ENCODE results near the gene ASPG.

Gene ASPG

GRCh38 chr14:104146651-104147345 is 61.3 kb downstream of the ASPG start:
- Histone ChIP-seq H3K27me3 (ENCODE audit: insufficient read depth, poor library complexity, severe bottlenecking) (no peaks in the 10 kb centered on the region), H3K27ac (replicated peaks) (no peak overlapping the region), H3K4me3 (replicated peaks; ENCODE audit: insufficient read depth, low read length) (no peak overlapping the region)
- TF ChIP-seq SPI1 (IDR thresholded peaks at IDR 0.05; ENCODE audit: borderline replicate concordance, low read depth) (no peak), GABPA (IDR thresholded peaks at IDR 0.05; ENCODE audit: low read depth) (no peak), CTCF (IDR thresholded peaks at IDR 0.05; ENCODE audit: insufficient read depth, low read length) (no peak), REST (IDR thresholded peaks at IDR 0.05; ENCODE audit: insufficient replicate concordance, low read depth) (no peak), POLR2AphosphoS5 (IDR thresholded peaks at IDR 0.05; ENCODE audit: low read depth) (no peak)
- DNase-seq (ENCODE audit: low read depth in 1 of 2, low spot score in 1 of 2): no peak

GRCh38 chr14:104147346-104148125 is 62.0 kb downstream of the ASPG start:
- no peak for DNase-seq (ENCODE audit: low read depth in 1 of 2, low spot score in 1 of 2)
- Histone ChIP-seq H3K27ac (replicated peaks) (no peak overlapping the region), H3K4me3 (replicated peaks; ENCODE audit: insufficient read depth, low read length) (no peak overlapping the region), H3K27me3 (ENCODE audit: insufficient read depth, poor library complexity, severe bottlenecking) (no peaks in the 10 kb centered on the region)
- no peak for TF ChIP-seq REST (IDR thresholded peaks at IDR 0.05; ENCODE audit: insufficient replicate concordance, low read depth)
- TF ChIP-seq POLR2AphosphoS5 (IDR thresholded peaks at IDR 0.05; ENCODE audit: low read depth): no peak
- no peak for TF ChIP-seq GABPA (IDR thresholded peaks at IDR 0.05; ENCODE audit: low read depth)
- no peak for TF ChIP-seq SPI1 (IDR thresholded peaks at IDR 0.05; ENCODE audit: borderline replicate concordance, low read depth)
- no peak for TF ChIP-seq CTCF (IDR thresholded peaks at IDR 0.05; ENCODE audit: insufficient read depth, low read length)

GRCh38 chr14:104148433-104149277 is 63.2 kb downstream of the ASPG start:
- H3K4me3 ChIP-seq (replicated peaks; ENCODE audit: insufficient read depth, low read length): no peak overlapping the region
- TF ChIP-seq SPI1 (IDR thresholded peaks at IDR 0.05; ENCODE audit: borderline replicate concordance, low read depth): no peak
- no peak for TF ChIP-seq POLR2AphosphoS5 (IDR thresholded peaks at IDR 0.05; ENCODE audit: low read depth)
- TF ChIP-seq GABPA (IDR thresholded peaks at IDR 0.05; ENCODE audit: low read depth): no peak
- TF ChIP-seq REST (IDR thresholded peaks at IDR 0.05; ENCODE audit: insufficient replicate concordance, low read depth): no peak
- H3K27me3 ChIP-seq (ENCODE audit: insufficient read depth, poor library complexity, severe bottlenecking): no peaks in the 10 kb centered on the region
- DNase-seq (ENCODE audit: low read depth in 1 of 2, low spot score in 1 of 2): no peak
- H3K27ac ChIP-seq (replicated peaks): no peak overlapping the region
